DMS153 treated with DMSO at 0.1 percent for 48 hours (cell line): Measurements from ENCODE around the gene GATAD2A.

Source experiments
- DNase-seq: peaks from one replicate; lab custom pipeline; 2025; ENCODE audit not compliant: unreplicated experiment; lab: John Stamatoyannopoulos, UW

GATAD2A gene

DNA sequence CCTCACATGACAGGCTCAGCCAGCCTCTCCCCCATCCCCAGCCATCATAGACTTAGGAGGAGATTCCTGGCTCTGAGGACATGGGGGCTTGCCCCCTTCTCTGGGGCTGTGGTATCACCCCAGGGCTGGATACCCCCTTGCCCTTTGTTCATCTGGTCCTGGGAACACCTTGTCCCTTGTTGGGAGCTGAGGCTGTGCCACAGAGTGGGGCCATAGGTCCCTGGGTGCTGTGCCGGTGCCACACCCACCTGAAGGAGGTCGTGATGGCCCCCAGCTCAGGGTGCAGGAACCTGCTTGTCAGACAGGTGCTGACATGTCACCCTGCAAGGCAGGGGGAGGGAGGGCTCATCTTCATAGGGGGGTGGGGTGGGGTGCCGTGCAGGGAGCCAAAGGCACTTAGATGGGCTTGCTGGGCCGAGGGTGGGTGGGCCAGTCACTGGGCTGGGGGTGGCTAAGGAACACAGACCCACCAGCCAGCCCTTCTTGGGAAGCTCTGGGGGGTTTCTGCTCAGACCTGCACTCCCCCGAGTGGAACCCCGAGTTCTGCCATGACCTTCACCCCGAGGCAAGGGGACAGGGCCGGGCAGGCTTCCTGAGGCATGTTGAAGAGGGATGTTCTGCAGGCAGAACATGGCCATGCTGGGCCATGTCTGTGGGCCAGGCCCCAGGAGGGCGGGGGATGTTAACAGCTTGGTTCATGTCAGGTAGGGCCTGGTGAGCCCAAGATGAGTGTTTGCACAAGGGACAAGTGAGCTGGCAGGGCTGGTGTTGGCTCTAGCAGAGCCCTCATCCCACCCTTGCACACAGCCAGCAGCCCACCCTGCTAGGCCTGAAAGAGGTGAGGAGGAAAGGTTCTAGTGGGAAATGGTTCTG is 81.8 kb downstream of the GATAD2A start:
- DNase-seq = no peak

DNA sequence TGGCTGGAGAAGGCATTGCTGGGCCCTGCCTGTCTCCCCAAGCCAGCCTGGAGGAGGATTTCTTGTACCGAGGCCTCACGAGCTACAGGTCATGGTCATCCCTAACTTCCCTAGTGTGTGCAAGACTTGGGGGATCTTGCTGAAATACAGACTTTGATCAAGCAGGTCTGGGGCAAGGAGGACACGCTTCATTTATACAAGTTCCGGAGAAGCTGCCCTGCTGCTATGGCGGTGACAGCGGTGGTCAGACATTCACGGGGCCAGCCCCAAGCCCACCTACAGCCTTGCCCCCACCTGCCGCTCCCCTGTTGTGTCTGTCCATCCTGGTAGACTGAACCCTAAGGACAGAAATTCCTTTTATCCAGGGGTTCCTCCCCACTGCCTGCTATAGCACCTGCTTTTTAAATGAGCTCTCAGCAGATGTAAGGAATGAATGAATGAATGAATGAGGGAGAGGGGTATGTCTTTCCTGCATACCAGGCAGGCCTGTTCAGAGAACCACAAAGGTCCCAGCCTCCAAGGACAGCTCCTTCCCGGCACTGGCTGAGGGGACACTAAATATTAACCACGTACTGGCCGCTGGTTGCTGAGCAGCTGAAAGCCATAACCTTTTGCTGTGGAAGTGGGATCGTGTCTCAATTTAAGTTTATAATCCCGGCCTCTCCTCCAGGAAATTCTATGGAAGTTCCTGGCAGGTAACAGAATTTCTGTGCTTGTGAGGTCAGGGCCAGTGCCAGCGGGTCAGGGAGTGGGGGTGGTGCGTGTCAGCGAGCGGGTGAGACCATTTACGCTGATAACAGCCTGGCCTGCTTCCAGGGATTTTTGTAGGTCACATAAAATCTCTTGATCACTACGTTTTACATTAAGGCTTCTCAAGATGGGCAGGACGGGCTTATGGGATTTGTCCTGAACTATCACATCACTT is 82.7 kb downstream of the GATAD2A start:
- DNase-seq = peak; percentile 1

DNA sequence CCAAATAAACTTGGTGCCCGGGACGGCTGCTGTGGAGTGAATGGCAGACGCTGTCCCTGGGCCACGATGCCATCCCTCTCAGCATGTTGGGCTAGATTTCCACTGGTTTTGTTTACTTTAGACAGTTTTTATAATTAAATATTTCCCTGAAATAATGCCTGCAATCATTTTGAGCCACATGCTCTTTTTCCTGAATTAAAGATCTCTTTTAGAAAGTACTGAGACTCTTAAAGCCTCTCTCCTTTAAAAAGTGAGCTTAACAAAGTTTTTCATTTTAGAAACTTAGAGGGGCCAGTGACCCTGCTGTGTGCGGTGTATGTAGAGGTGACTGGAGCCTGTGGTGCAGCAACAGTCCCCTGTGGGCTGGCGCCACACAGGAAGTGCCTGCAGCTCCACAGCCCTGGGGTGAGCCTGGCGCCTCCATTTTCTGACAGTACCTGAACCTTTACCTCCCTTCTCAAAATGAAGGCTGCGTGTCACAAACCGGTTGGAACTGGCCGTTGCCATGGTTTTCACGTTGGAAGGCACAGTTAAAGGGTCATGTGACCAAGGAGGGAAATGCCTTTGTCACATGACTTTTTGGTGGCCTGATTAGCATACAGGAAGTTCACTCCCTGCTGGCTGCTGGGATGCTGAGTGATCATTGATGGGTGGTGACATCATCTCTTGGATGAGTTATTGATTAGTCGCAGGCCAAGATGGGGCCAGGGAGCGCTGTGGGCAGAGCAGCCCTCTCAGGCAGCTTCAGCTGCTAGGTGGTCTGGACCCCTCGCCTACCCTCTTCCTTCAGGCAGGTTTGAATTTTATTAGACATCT is 83.6 kb downstream of the GATAD2A start:
- DNase-seq = peak; percentile 87

DNA sequence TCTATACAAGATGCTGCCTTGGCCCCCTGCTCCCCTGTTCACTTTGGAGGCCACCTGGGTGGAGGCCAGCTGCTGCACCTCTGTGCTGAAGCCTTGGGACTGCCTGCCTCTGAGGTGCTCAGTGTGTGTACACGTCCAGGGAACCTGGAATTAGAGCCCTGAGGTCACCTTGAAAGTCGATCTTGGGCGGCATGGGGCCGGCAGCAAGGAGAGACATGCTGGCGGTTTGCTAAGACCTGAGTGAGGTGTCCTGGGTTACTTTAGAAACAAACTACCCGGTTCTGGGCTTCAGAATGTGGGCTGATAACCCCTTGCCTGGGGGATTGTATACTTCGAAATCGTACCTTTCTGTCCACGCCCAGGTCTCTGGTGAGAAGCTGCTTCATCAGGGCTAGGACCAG is 84.3 kb downstream of the GATAD2A start:
- DNase-seq = no peak

DNA sequence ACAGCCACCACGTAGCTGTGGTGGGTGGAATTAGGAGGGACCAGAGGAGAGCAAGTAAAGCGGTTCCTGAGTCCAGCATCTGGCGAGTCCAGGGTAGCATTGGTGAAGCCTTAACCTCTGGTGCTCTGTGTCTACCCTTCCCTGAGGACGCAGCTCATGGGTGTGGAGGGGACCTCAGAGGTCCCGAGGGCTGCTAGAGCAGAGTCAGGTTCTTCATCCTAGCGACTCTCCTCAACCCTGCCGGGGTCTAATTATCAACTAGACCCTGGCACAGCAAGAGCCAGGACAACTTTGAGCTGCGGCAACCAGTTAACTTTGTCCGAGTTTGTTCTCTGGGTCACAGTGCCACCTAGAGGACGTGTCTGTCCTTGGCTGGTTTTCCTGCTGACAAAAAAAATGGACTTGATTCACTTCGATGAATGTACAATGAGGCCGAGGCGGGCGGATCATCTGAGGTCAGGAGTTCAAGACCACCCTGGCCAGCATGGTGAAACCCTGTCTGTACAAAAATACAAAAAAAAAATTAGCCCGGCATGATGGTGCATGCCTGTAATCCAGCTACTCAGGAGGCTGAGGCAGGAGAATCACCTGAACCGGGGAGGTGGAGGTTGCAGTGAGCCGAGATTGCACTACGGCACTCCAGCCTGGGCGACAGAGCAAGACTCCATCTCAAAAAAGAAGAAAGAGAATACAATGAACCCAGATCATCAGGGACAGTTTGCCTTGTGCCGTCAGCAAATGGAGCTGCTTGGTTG is 84.9 kb downstream of the GATAD2A start:
- DNase-seq = peak; percentile 57

DNA sequence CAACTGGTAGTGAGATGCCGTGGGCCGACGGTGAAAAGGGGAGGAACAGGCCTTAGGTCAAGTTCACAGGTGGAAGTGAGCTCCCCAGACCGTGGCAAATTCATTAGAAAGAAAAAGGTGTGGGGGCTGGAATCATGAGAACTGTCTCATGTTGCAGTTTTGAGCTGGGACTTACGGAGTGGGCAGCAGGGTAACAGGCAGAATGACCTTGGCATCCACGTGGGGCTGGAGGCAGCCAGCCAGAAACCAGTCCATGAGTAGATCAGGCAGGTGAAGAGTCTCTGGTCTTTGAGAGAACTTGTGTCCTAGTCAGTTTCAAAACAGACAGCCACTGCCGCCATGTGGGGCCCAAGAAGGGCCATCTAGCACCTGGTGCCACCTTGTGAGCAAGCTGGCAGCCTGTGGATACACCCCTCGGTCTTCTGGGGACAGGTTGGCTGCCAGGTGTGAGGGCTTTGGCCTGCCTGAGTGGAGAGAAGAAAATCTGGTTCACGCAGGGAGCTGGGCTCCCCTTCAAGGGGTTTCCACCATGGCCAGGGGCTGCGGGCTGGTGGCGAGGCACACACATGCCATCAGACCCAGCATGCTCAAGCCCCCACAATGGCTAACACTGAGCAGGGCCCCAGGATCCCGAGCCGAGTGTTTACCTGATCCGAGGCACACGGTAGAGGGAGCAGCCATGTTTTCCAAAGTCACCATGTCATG is 86.0 kb downstream of the GATAD2A start:
- DNase-seq = no peak

DNA sequence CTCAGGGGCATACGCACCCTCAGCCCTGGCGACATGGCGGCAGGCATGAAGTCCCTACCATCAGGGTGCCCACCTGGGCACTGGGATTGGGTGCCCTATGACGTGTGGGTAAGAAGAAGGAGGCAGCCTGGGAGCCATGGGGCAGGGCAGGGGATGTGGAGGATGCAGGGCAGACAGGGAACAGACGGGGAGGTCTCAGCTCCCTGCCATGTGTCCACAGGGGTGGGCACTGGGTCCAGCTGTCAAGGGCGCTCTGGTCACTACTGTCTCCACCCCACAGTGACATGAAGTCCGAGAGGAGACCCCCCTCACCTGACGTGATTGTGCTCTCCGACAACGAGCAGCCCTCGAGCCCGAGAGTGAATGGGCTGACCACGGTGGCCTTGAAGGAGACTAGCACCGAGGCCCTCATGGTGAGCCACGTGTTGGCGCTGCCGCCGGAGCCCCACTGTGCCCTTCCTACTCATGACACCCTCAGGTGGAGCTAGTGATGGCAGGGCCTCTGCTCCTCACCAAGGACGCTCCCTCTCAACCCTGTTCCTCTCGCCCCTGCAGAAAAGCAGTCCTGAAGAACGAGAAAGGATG is 86.6 kb downstream of the GATAD2A start:
- no peak for DNase-seq

DNA sequence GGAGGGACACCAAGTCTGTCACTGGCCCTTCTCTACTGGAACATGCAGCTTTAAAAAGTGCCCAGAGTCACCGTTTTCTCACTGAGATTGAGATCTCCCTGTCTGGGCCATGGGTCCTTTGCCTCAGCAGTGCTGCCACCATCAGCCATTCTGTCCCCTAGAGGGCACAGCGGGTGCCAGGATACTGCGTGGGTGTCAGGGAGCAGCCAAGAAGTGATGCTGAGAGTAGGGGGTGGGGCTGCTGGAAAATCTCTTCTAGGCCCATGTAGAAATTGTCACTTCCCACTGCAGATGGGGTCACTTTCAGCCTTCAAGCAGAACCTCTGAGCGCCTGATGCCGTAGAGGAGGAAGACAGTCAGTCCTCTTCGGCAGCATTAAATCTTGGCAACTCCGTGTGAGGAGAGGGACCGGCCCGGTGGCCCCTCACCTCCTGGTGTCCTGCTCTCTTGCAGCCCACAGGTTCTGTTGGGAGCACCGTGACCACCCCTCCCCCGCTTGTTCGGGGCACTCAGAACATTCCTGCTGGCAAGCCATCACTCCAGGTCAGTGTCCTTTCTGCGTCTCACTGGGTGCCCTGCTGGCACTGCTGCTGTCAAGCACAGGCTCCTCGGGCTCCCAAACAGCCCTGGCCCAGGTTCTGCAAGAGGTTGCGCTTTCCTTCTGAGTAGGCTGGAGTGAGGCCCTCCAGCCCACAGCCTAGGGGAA is 88.5 kb downstream of the GATAD2A start:
- DNase-seq = no peak

DNA sequence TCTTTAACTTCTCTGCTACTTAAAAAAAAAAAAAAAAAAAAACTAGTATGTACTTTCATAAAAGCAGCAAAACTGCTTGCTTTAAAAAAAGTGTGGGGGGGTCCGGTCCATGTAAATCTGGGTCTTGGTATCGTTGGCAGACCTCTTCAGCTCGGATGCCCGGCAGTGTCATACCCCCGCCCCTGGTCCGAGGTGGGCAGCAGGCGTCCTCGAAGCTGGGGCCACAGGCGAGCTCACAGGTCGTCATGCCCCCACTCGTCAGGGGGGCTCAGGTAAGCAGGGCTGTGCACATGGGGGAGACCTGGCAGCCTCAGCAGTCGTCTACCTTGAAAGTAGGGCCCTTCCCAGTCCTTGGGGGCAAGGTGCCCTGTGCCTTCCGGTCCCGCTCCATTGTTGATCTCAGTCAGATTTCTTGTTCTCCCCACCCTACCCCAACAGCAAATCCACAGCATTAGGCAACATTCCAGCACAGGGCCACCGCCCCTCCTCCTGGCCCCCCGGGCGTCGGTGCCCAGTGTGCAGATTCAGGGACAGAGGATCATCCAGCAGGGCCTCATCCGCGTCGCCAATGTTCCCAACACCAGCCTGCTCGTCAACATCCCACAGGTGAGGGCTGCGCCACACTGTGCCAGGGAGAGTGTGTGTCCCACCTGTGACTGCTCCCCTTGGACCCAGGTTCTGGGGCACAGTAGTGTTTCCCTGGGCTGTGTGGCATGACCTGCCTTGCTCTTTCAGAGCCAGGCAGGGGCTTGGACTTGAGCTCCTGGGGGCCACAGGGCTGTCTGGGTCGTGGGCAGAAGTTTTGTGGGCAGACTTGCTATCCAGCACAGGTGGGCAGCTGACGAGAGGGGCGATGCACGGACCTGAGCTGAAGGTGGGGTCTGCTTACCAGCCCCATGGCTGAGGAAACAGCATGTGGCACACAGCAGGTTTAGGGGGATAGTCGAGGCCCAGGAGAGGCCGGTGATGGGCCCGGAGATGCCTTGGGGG is 90.4 kb downstream of the GATAD2A start:
- DNase-seq = no peak

DNA sequence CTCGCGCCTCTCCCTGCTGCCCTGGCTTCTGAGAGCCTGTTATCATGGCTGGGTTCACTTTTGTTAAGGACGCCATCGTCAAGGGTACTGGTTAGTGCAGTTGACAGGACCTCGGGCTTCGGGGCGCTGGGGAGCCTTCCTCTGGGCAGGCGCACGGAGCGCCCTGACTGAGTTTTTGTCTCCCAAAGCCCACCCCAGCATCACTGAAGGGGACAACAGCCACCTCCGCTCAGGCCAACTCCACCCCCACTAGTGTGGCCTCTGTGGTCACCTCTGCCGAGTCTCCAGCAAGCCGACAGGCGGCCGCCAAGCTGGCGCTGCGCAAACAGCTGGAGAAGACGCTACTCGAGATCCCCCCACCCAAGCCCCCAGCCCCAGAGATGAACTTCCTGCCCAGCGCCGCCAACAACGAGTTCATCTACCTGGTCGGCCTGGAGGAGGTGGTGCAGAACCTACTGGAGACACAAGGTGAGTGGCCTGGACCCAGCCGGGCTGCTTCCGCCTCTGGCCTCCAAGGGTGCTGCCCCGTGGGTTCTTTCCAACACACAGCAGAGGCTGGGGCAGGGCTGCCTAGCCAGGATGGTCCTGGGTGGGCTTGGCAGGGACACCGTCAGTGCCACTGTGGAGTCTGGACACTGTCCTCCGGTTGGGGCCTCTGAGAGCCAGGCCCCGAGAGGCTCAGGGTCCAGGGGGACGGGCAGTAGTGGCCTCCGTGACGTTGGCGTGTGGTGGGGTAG is 92.9 kb downstream of the GATAD2A start:
- DNase-seq = no peak

DNA sequence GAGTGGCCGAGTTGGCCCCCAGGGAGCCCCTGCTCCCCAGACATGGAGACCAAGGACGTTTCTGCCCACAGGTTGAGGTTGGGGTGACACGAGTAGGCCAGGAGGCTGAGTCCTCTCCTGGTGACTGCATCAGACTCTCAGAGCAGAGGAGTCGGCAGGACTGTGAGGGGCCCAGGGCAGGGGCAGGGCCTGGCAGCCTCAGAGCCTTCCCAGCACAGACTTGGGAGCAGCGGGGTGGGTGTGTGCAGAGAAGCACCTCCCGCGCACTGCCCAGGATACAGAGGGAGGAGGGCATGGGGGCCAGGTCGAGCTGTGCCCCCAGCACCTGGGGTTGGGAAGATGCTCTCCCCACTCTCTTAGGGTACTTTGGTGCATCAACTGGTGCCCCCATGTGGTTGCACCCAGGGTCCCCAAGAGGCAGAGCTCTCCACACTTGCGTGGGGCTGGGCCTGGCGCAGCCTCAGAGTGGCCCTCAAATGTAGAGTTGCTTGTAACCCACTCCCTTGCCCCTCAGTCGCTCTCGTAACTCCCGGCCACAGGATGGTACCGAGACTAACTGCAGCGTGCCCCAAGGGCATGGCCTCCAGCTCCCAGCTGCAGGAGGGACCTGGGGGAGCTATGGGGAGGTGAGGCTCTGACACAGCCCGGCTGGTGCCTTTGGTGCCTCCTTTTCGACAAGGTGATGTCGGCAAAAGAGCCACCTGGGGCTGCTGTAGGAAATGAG is 94.0 kb downstream of the GATAD2A start:
- no peak for DNase-seq

DNA sequence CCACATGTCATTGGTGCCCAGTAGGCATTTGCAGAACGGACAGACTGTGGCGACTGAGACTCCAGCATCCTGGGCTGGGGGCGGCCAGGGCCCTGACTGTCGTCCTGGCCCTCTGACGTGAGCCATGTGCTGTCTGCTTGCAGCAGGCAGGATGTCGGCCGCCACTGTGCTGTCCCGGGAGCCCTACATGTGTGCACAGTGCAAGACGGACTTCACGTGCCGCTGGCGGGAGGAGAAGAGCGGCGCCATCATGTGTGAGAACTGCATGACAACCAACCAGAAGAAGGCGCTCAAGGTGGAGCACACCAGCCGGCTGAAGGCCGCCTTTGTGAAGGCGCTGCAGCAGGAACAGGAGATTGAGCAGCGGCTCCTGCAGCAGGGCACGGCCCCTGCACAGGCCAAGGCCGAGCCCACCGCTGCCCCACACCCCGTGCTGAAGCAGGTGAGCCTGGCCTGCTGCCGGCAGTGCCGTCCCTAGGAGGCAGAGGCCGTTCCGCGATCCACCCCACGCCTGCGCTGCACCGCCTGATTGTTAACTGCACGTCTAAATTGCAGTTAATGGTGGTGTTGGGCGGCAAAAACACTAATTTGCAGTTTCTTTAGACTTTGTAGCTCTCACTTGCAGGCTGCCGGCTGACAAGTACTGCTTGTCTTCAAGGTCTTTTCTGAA is 95.6 kb downstream of the GATAD2A start:
- DNase-seq = no peak

DNA sequence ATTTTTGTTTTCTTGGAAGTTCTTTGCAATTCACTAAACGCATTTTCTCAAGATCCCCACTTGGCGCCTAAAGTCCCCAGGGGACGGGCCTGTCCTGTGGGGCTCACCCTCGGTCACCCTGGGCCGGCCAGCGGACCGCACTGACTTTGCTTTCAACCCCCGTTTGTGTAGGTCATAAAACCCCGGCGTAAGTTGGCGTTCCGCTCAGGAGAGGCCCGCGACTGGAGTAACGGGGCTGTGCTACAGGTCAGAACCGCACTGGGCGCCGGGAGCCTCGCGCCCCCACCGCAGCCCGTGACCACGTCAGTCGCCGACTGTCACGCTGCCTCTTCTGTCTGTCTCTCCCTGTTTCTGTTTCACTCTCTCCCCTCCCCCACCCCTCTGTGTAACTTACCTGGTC is 96.3 kb downstream of the GATAD2A start:
- no peak for DNase-seq

DNA sequence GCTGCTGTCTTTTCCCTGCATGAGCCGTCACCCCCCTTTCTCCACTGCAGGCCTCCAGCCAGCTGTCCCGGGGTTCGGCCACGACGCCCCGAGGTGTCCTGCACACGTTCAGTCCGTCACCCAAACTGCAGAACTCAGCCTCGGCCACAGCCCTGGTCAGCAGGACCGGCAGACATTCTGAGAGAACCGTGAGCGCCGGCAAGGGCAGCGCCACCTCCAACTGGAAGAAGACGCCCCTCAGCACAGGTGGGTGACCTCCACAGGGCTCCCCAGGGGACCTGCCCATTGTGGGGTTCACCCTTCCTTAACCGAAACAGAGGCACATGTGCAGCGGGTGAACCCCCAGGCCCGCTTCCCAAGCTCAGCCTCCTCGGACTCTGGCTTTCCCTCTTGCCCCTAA is 96.8 kb downstream of the GATAD2A start:
- DNase-seq = no peak

DNA sequence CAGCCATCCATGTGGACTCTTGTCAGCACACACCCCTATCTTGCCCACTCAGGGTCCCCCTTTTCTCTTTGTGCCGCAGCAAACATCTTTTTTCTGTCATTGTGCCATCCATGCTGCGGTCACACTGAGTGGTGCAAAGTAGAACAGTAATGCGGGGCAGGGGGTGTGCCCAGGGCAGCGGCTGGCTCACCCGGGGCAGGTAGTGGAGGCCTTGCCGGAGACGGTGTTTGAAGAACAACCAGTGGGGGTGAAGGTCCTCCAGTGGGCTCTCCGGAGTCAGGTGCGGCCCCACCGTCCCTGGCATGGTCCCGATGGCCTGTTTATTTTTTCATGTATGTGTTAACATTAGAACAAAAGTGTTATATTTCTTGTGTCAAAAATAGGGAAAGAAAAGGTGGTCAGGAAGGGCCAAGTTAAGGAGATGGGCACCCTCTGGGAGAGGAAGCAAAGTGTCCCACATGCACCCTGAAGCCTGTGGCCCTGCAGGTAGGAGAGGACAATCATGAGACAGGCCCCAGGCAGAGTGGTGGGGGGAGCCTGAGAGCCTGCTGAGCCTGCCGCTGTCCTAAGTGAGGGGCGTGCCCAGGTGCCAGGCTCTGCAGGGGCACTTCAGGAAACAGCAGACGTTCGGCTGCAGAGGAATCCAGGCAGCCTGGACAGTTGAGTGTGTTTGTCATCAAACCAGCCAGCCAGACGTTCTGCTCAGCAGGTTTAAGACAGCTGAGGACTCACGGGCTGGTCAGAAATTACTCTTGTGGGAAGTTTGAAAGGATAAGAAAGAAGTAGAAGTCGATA is 97.5 kb downstream of the GATAD2A start:
- DNase-seq = no peak
